Heart left ventricle (tissue), 13 donors: ENCODE measurements around the gene COPS6.
A peak's percentile ranks its signal among the peaks of the same experiment; 100 is the strongest.

Source experiments
- CTCF ChIP-seq, 12 donors: fragments of 200-600 bp; sonication (generic) in 4 of 12; IDR thresholded peaks; one replicate each; pipeline versions ENCODE4 v1.5.0 to v1.8.0; 2018 to 2022; ENCODE audit warnings: antibody characterized with exemption in 12 of 12, mild to moderate bottlenecking in 5 of 12
- POLR2A ChIP-seq, 2 donors: fragments of 450-650 bp; IDR thresholded peaks; one replicate each; pipeline ENCODE4 v1.6.1; 2017; ENCODE audit warnings: antibody characterized with exemption in 2 of 2, mild to moderate bottlenecking in 2 of 2, moderate library complexity in 2 of 2
- donor health status: ischemic (EF 13 %, LVEDD 7.1; RV severe dilation, severe dysfunction).
- donor health status: DM: no; HTN: yes; CAD: no.
- donor health status: DM: no; HTN: no; CAD: no.
- donor health status: ischemic (EF 25% LVEDD 6.9; RV normal size, moderate dysfunction).
- donor health status: ischemic (EF 25% LVEDD 5.7; RV mildly dilated, moderate dysfunction).
- donor health status: ischemic (EF 35%, LVEDD 5.7; RV mildly dilated, moderate dysfunction).
- donor health status: nonischemic (EF 11% LVEDD 7.7; RV severe dilation, severe dysfunction).
- donor health status: DM: yes; HTN: yes; CAD: no.
- donor health status: PGD.
- donor health status: ischemic (EF 29% LVEDD 5.4; RV normal size, mild dysfunction).
- donor health status: nonischemic (EF 23%, LVEDD 6.1; RV moderate dilation, normal function).

GRCh38 chr7:100100420-100101015, 11.7 kb downstream of the COPS6 start:
- TF ChIP-seq CTCF (IDR thresholded peaks at IDR 0.05) (no peak), POLR2A (IDR thresholded peaks at IDR 0.05) (peak in 1 of 2 donors; percentile 48)
